IPS-NIHi11 (cell line): ENCODE data around the gene MTHFD1.
"Not testable (repeated sequence)": the region's sequence is repeated elsewhere in the genome, so short reads cannot be mapped to it uniquely, and the experiment has no call there.

ENCODE experiments used
- DNase-seq: peaks from one replicate; pipeline ENCODE4 v3.0.0; 2012; ENCODE audit warnings: mixed read lengths, low spot score

MTHFD1 gene

GRCh38 chr14:64387782-64388532 is at the start of gene MTHFD1:
Gene MTHFD1, plus strand, starts transcription at chr14:64388353. Its CDS starts 75 bp downstream, at chr14:64388428.
- peak; percentile 98 for DNase-seq

GRCh38 chr14:64338616-64339316 is 49.4 kb upstream of the MTHFD1 start:
- DNase-seq, result peak; percentile 97

- no peak for DNase-seq
These were observed 47.5 kb upstream of the MTHFD1 start for GRCh38 chr14:64340560-64341196.

- DNase-seq, result no peak
These were observed 40.4 kb upstream of the MTHFD1 start for GRCh38 chr14:64347748-64348147.

- no peak for DNase-seq
These were observed 38.2 kb upstream of the MTHFD1 start for GRCh38 chr14:64349741-64350490.

- DNase-seq, result no peak
These were observed 24.8 kb upstream of the MTHFD1 start for GRCh38 chr14:64363265-64363846.

- DNase-seq, result no peak
These were observed 23.2 kb upstream of the MTHFD1 start for GRCh38 chr14:64364907-64365306.

- not testable (repeated sequence) for DNase-seq
These were observed 22.7 kb upstream of the MTHFD1 start for GRCh38 chr14:64365358-64365889.

GRCh38 chr14:64369201-64369600 is 19.0 kb upstream of the MTHFD1 start:
- no peak for DNase-seq

GRCh38 chr14:64387232-64387781 is 846 bp upstream of the MTHFD1 start:
- DNase-seq, result peak; percentile 15

GRCh38 chr14:64388533-64389285 is 556 bp downstream of the MTHFD1 start:
- no peak for DNase-seq

GRCh38 chr14:64391113-64391725 is 3.1 kb downstream of the MTHFD1 start:
- DNase-seq, result peak; percentile 59

GRCh38 chr14:64391986-64392385 is 3.8 kb downstream of the MTHFD1 start:
- no peak for DNase-seq

GRCh38 chr14:64393189-64393726 is 5.1 kb downstream of the MTHFD1 start:
- DNase-seq, result not testable (repeated sequence)

GRCh38 chr14:64394423-64394822 is 6.3 kb downstream of the MTHFD1 start:
- no peak for DNase-seq

- DNase-seq, result no peak
These were observed 7.0 kb downstream of the MTHFD1 start for GRCh38 chr14:64394977-64395633.

GRCh38 chr14:64400829-64401459 is 12.8 kb downstream of the MTHFD1 start:
- no peak for DNase-seq

GRCh38 chr14:64401949-64402348 is 13.8 kb downstream of the MTHFD1 start:
- no peak for DNase-seq

GRCh38 chr14:64405295-64405694 is 17.1 kb downstream of the MTHFD1 start:
- no peak for DNase-seq
